Jurkat, Clone E6-1 (cell line): ENCODE measurements around the gene LAMB4.

Experiments
- DNase-seq: peaks from one replicate; pipeline ENCODE4 v3.0.0-alpha.2; 2011; ENCODE audit warnings: low read depth, low spot score
- H3K4me3 ChIP-seq: 2 replicates; pipeline ENCODE4 v1.5.1; 2011; ENCODE audit warnings: mild to moderate bottlenecking, low read length, control low read depth, moderate library complexity

The LAMB4 gene

GRCh38 chr7:108088729-108089128, 41.4 kb downstream of the LAMB4 start:
- no peak overlapping the region for H3K4me3 ChIP-seq
- no peak for DNase-seq

DNA sequence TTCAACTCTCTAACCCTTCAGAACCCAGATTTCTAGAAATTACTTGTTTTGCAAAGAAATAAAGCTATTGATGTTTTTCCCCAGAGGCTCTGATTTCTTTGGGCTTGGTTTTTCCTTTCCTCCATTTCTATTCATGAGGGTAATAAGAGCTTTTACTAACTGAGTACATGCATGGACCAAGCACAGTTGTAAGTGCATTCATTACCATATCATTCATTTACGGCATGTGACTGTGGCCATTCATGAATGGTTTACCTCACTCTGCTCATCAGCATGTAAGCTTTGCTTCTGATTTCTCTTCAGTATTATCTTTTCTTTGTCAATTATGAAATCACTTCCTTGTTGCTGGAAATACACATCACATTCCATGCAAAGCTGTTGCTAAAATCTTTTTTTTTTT, 42.4 kb downstream of the LAMB4 start:
- DNase-seq, result no peak
- no peak overlapping the region for H3K4me3 ChIP-seq

DNA sequence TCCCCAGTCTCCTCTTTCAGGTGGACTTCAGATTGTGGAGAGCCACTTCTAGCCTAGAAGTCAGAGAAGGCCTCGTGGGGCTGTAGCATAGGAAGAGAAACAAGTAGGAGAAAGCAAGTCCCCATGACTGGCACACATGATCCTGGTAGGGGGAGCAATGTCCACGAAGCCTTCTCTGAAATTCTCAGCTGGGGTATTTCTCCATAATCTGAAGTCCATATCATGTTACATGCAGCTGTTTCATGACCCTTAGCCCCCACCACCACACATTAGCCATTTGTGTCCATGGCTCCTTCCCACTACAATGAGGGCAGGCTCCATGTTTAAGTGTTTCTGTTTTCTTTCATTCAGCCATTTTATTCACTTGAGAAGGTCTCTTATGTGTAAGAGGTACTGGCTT, 43.2 kb downstream of the LAMB4 start:
- no peak overlapping the region for H3K4me3 ChIP-seq
- DNase-seq, result no peak

- no peak overlapping the region for H3K4me3 ChIP-seq
- no peak for DNase-seq
Measured at GRCh38 chr7:108086546-108086945, 43.6 kb downstream of the LAMB4 start.

DNA sequence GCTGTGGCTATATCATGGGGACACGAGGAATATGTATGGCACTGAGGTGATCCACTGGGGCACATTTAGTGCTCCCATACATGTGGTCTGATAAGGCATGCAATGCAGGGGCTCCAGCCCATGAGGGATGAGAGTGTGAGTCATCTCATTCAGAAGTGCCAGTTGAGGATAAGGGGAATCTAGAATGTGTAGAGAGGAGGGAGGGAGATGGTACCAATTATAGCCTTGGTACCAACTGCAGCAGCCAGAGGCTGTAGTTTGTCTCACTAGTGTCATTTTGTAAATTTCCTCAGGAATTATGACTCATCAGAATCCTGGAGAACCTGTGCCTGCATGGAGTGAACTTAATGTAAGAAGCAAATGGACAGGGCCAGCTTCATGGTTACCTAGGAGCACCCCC, 46.2 kb downstream of the LAMB4 start:
- no peak for DNase-seq
- H3K4me3 ChIP-seq, result no peak overlapping the region

DNA sequence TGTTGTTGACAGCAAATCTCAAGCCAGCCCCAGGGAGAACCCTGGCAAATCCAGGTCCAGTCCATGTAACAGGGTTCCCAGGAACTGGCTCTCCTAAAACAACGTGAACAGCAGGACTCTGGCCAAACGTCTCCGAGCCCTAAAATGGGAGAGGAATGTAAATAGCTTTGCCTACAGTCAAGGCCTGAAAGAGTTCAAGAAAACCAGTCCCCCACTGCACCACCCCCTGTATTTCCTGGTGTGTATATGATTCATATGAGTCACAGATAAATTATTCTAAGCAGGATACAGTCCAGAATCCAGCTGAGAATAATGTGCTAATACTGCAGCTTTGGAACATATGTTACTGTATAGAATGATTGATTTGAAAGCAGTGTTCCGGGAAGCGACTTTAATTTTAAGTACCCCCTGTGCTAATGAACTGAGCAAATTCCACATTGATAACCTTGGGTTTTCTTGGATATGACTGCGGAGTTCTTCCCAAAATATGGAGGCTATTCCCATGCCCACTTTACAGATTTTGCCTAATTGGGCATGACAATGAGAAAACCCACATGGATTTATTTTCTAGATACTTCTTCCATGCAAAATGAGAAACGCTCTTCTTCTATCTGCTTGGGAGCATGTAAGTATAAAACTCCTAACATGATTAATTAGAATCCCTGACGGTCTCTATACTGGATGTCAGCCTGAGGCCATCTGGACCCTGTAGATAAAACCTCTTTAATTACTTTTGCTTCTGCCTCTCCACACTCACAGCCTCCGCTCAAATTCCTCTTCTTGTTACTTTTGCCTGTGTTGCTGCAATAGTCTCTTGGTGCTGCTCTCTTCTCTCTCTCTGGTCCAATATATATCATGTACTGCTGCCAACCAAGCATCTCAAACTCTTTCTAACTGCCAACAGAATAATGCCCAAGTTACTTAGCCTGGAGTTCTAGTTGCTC, 50.2 kb downstream of the LAMB4 start:
- no peak overlapping the region for H3K4me3 ChIP-seq
- no peak for DNase-seq

GRCh38 chr7:108079276-108079647, 50.9 kb downstream of the LAMB4 start:
- no peak for DNase-seq
- no peak overlapping the region for H3K4me3 ChIP-seq

DNA sequence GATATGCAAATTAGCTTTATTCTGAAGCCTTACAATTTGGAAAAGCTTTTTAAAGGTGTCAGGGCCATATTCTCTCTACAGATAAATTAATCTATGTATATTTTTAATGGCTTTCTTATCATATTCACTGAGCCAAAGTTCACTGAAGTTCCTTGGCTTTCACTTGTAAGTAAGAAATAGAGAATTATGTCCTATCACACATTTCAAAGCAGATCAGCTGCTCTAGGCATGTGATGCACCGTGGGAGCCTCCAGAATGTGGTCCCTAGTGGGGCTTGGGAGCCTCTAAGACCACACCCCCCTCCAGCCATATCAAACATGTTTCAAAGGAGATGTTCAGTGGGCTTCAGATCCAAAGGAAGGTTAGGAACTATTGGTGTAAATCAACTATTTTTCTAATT, 51.5 kb downstream of the LAMB4 start:
- H3K4me3 ChIP-seq, result no peak overlapping the region
- DNase-seq, result no peak

DNA sequence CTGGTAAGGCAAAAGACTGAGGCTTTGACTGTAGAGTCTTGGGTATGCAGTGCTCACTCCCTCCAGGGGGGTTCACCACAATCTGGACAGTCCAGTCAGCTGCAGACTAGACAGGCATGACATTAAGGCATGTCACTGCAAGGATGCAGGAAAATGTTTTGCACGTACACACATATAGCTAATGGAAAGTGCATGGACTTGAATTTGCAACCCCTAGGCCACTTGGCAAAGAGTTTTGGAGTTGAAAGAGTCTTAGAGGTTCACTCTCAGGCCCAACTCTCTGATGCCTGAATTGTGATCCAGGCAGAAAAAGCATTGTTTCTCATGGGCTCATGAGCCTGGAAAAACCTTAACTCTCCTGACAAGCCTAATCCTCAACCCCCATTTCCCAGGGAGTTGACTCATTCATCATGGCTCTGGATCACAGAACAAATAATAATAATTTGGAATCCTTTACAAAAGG, 51.9 kb downstream of the LAMB4 start:
- no peak for DNase-seq
- no peak overlapping the region for H3K4me3 ChIP-seq

DNA sequence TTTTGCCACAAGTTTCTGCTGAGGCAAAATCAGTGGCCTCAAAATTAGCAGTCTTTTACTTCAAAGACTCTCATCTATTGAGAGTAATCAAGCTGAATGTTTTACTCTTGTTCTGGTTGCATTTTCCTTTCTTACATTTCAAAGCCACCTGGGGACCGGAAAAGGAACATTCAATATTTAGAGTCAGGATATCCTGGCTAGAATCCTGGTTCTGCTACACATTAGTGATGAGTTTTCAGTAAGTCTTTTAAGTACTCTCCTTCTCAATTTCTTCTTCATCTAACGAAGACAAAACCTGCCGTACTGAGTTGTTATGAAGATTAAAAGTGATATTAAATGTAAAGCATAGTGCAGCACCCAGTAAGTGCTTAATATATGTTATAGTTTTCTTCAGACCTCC, 52.5 kb downstream of the LAMB4 start:
- no peak for DNase-seq
- H3K4me3 ChIP-seq, result no peak overlapping the region

GRCh38 chr7:108076156-108076555, 54.0 kb downstream of the LAMB4 start:
- no peak overlapping the region for H3K4me3 ChIP-seq
- DNase-seq, result no peak

- no peak overlapping the region for H3K4me3 ChIP-seq
- DNase-seq, result no peak
Measured at GRCh38 chr7:108073305-108074070, 56.7 kb downstream of the LAMB4 start.

DNA sequence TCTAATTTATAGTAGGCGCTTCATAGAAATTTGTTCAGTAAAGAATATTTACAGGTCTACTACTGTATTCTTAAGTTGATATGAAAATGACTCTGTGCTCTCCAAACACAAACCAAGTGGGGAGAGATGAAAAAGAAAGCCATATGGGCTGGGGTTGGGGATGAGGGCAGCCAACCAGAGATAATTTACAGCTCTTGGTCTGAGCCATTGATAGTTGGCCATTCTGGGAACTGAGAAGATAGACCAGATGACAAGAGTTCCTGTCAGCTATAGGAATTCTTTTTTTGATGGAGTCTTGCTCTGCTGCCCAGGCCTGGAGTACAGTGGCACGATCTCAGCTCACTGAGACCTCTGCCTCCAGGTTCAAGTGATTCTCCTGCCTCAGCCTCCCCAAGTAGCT, 57.4 kb downstream of the LAMB4 start:
- H3K4me3 ChIP-seq, result no peak overlapping the region
- DNase-seq, result no peak

- H3K4me3 ChIP-seq, result no peak overlapping the region
- DNase-seq, result no peak
Measured at GRCh38 chr7:108072116-108072515, 58.0 kb downstream of the LAMB4 start.

- no peak overlapping the region for H3K4me3 ChIP-seq
- DNase-seq, result no peak
Measured at GRCh38 chr7:108071551-108071950, 58.6 kb downstream of the LAMB4 start.

GRCh38 chr7:108069646-108070045, 60.5 kb downstream of the LAMB4 start:
- H3K4me3 ChIP-seq, result no peak overlapping the region
- DNase-seq, result no peak

DNA sequence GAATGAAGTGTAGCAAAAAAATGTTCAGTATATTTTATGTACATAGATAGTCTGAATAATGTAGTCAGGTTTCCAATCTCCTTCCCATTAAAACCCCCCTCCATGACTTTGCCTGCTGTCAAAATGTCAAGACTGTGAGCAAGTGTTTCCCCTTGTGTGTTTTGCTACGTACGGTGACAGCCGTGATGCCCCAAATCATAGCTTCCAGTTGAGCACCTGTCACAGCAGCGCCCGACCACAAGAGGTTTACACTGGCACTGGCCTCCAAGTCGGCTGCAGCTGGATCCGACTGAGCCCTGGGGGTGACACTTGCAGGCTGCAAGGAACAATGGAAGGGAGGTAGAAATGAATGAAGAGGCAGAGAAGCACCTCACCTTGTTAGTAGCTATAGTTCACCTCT, 62.3 kb downstream of the LAMB4 start:
- peak; percentile 11 for DNase-seq
- H3K4me3 ChIP-seq, result no peak overlapping the region

DNA sequence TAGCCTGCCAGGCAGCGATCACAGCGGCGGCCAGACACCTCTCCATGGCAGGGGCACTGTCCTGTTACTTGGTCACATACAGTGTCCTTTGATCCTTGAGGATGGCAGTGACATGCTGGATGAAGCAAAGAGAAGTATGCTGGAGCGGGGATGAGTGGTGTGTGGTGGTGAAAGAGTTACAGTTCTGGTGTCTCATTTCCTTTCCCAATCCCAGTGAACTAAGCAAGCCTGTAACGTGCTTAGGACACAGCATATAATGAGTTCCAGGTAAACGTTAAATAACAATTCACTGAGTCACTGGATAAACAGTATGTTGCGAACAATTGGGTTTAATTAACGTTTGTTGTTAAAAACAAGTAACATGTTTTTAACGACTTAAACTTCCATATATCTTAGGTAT, 63.7 kb downstream of the LAMB4 start:
- no peak overlapping the region for H3K4me3 ChIP-seq
- DNase-seq, result no peak

GRCh38 chr7:108063520-108063933, 66.6 kb downstream of the LAMB4 start:
- no peak for DNase-seq
- no peak overlapping the region for H3K4me3 ChIP-seq

GRCh38 chr7:108062250-108063014, 67.7 kb downstream of the LAMB4 start:
- DNase-seq, result no peak
- no peak overlapping the region for H3K4me3 ChIP-seq
